AG04450 (cell line): ENCODE results near the gene AMBRA1. TPM values are rescaled to one million over a fixed set of nuclear protein-coding genes. Genes with fewer than 3 reads are reported as not detected.
A peak's percentile ranks its signal among the peaks of the same experiment; 100 is the strongest.

ENCODE experiments used
- CTCF ChIA-PET: fragments of 300-600, 350-600 bp; formaldehyde crosslinking; extraction: SDS; loops from one replicate; lab custom pipeline; 2022; ENCODE audit warnings: antibody characterized with exemption, inconsistent platforms; lab: Charles Lee
- POLR2A ChIA-PET: fragments of 350-600 bp; formaldehyde crosslinking; extraction: SDS; loops from one replicate; lab custom pipeline; 2021; ENCODE audit warnings: antibody characterized with exemption, inconsistent platforms; lab: Yijun Ruan, JAX
- DNase-seq: peaks from one replicate; pipeline ENCODE4 v3.0.0-alpha.2; 2011; ENCODE audit warnings: low read depth, low spot score
- H3K27ac ChIP-seq: one replicate; pipeline ENCODE4 v1.5.1; 2012; ENCODE audit warnings: low read depth, low read length, control low read depth
- H3K27me3 ChIP-seq: one replicate; pipeline ENCODE4 v1.6.0; 2012; ENCODE audit warnings: low read length; ENCODE audit not compliant: control insufficient read depth, insufficient read depth
- H3K4me3 ChIP-seq: 2 replicates; pipeline ENCODE4 v1.5.1; 2011; ENCODE audit warnings: mild to moderate bottlenecking, low read depth, low read length, control low read depth
- H3K9me3 ChIP-seq: 2 replicates; pipeline ENCODE4 v1.5.1; 2012; ENCODE audit warnings: low read length; ENCODE audit not compliant: control insufficient read depth, insufficient read depth
- polyA plus RNA-seq: library from polyadenylated mRNA; depleted of rRNA; stranded (reverse); fragments of >200 nt; gene quantifications from 2 replicates; pipeline ENCODE4 v1.2.3, GENCODE V29; 2011; rRNA removed
- small RNA-seq: library from RNA; depleted of rRNA; stranded (forward); fragments of <200 nt; gene quantifications from one replicate; pipeline ENCODE3, GENCODE V24; 2012; ENCODE audit warnings: low read depth; ENCODE audit not compliant: insufficient read length
- TF ChIP-seq, protein P1 (sequence below): IDR thresholded peaks from 2 replicates; pipeline ENCODE4 v1.5.1; 2011; ENCODE audit warnings: low read depth, low read length, control low read depth, inconsistent platforms

AMBRA1 gene
- polyA plus RNA-seq, 1 experiment = 12.8 TPM

- ChIA-PET CTCF (interaction anchor here (0.6 to 2.3 kb wide), 4 partner anchors 9 to 33 kb away, joined by 3 to 11 read pairs (median 4); no protein-coding TSS in a partner anchor), POLR2A (interaction anchor here (1.0 to 1.1 kb wide), 2 partner anchors 17 to 44 kb away, joined by 3 to 4 read pairs; no protein-coding TSS in a partner anchor)
- no peaks in the 10 kb centered on the region for H3K27me3 ChIP-seq
- no peak overlapping the region for H3K27ac ChIP-seq
- TF ChIP-seq, protein P1, sequence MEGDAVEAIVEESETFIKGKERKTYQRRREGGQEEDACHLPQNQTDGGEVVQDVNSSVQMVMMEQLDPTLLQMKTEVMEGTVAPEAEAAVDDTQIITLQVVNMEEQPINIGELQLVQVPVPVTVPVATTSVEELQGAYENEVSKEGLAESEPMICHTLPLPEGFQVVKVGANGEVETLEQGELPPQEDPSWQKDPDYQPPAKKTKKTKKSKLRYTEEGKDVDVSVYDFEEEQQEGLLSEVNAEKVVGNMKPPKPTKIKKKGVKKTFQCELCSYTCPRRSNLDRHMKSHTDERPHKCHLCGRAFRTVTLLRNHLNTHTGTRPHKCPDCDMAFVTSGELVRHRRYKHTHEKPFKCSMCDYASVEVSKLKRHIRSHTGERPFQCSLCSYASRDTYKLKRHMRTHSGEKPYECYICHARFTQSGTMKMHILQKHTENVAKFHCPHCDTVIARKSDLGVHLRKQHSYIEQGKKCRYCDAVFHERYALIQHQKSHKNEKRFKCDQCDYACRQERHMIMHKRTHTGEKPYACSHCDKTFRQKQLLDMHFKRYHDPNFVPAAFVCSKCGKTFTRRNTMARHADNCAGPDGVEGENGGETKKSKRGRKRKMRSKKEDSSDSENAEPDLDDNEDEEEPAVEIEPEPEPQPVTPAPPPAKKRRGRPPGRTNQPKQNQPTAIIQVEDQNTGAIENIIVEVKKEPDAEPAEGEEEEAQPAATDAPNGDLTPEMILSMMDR = no peak
- H3K9me3 ChIP-seq = no peaks in the 10 kb centered on the region; the same call in 1 of the 2 replicates
- no peak for DNase-seq
- H3K4me3 ChIP-seq = peak overlapping the region; percentile 90
These were observed 246.0 kb downstream of the AMBRA1 start for GRCh38 chr11:46347637-46348311.

- DNase-seq = no peak
- ChIA-PET POLR2A (interaction anchor here (1.0 kb wide), 1 partner anchor 45 kb away, joined by 3 read pairs; no protein-coding TSS in a partner anchor), CTCF (interaction anchor here (0.6 to 2.3 kb wide), 5 partner anchors 8 to 32 kb away, joined by 3 to 11 read pairs (median 4); no protein-coding TSS in a partner anchor)
- Histone ChIP-seq H3K27ac (no peak within 1 kb of the TSS), H3K4me3 (peak within 1 kb of the TSS; percentile 90), H3K9me3 (no peaks in the 10 kb centered on the region; the same call in 1 of the 2 replicates), H3K27me3 (no peaks in the 10 kb centered on the region)
- TF ChIP-seq, protein P1 = peak; percentile 49
These were observed 246.8 kb downstream of the AMBRA1 start, which contains the start of gene DGKZ for GRCh38 chr11:46346886-46347636. DGKZ (plus strand) TSS chr11:46347463; CDS start chr11:46347660, 197 bp downstream.

Small RNA genes within 50 kb of the gene (small RNA-seq; reads per million reads assigned to genes)
- gene MIR3160-1 (not detected), gene MIR4688 (not detected)

Other genes with a start within 250 kb of the AMBRA1 start
- gene DGKZ, start 246.6 kb downstream of the AMBRA1 start, polyA plus RNA-seq = 15.8 and 23.2 TPM in 2 replicates
- gene MDK, start 212.4 kb downstream of the AMBRA1 start, polyA plus RNA-seq = 445 and 578 TPM in 2 replicates
- gene CHRM4, start 202.2 kb downstream of the AMBRA1 start, polyA plus RNA-seq = 0.11 TPM in 1 of 2 replicates, not detected in the other
- gene HARBI1, start 23.2 kb upstream of the AMBRA1 start, polyA plus RNA-seq = 4.3 and 4.4 TPM in 2 replicates
- 57.9 and 62.5 TPM in 2 replicates for gene ATG13, start 23.5 kb upstream of the AMBRA1 start, polyA plus RNA-seq
- 42.4 and 73.9 TPM in 2 replicates for gene ARHGAP1, start 106.6 kb upstream of the AMBRA1 start, polyA plus RNA-seq
- gene ZNF408, start 107.0 kb upstream of the AMBRA1 start, polyA plus RNA-seq = 4.9 TPM in 2 replicates
- not detected in 2 replicates for gene F2, start 125.2 kb upstream of the AMBRA1 start, polyA plus RNA-seq